Measurements from ENCODE around the gene DLGAP3.

Gene DLGAP3

GRCh38 chr1:34929853-34930701 is 627 bp upstream of the DLGAP3 start:
- no peak for DNase-seq
- in situ Hi-C loops (cut with HindIII; ENCODE audit: low pct_ligation_motif_present, low pct_unique_long_range_greater_than_20kb, low sequenced_read_pairs): no loop called here

GRCh38 chr1:34928699-34929496 is 552 bp downstream of the DLGAP3 start:
- in situ Hi-C loops (cut with HindIII; ENCODE audit: low pct_ligation_motif_present, low pct_unique_long_range_greater_than_20kb, low sequenced_read_pairs): no loop called here
- no peak for DNase-seq

GRCh38 chr1:34928066-34928696 is 1.3 kb downstream of the DLGAP3 start:
- in situ Hi-C loops (cut with HindIII; ENCODE audit: low pct_ligation_motif_present, low pct_unique_long_range_greater_than_20kb, low sequenced_read_pairs): no loop called here
- no peak for DNase-seq

GRCh38 chr1:34927316-34927715 is 2.1 kb downstream of the DLGAP3 start:
- no peak for DNase-seq
- in situ Hi-C loops (cut with HindIII; ENCODE audit: low pct_ligation_motif_present, low pct_unique_long_range_greater_than_20kb, low sequenced_read_pairs): no loop called here

GRCh38 chr1:34926894-34927293 is 2.6 kb downstream of the DLGAP3 start:
- no peak for DNase-seq
- in situ Hi-C loops (cut with HindIII; ENCODE audit: low pct_ligation_motif_present, low pct_unique_long_range_greater_than_20kb, low sequenced_read_pairs): no loop called here

GRCh38 chr1:34926156-34926555 is 3.3 kb downstream of the DLGAP3 start:
- no peak for DNase-seq
- in situ Hi-C loops (cut with HindIII; ENCODE audit: low pct_ligation_motif_present, low pct_unique_long_range_greater_than_20kb, low sequenced_read_pairs): no loop called here

- DNase-seq: no peak
- in situ Hi-C loops (cut with HindIII; ENCODE audit: low pct_ligation_motif_present, low pct_unique_long_range_greater_than_20kb, low sequenced_read_pairs): no loop called here
Observed at GRCh38 chr1:34925730-34926129, 3.7 kb downstream of the DLGAP3 start.

- in situ Hi-C loops (cut with HindIII; ENCODE audit: low pct_ligation_motif_present, low pct_unique_long_range_greater_than_20kb, low sequenced_read_pairs): no loop called here
- peak; percentile 65 for DNase-seq
Observed at GRCh38 chr1:34924759-34925555, 4.5 kb downstream of the DLGAP3 start.

GRCh38 chr1:34923490-34923889 is 6.0 kb downstream of the DLGAP3 start:
- in situ Hi-C loops (cut with HindIII; ENCODE audit: low pct_ligation_motif_present, low pct_unique_long_range_greater_than_20kb, low sequenced_read_pairs): no loop called here
- DNase-seq: no peak

- DNase-seq: no peak
- in situ Hi-C loops (cut with HindIII; ENCODE audit: low pct_ligation_motif_present, low pct_unique_long_range_greater_than_20kb, low sequenced_read_pairs): no loop called here
Observed at GRCh38 chr1:34918977-34919561, 10.4 kb downstream of the DLGAP3 start.

- DNase-seq: no peak
- in situ Hi-C loops (cut with HindIII; ENCODE audit: low pct_ligation_motif_present, low pct_unique_long_range_greater_than_20kb, low sequenced_read_pairs): no loop called here
Observed at GRCh38 chr1:34918386-34918976, 11.0 kb downstream of the DLGAP3 start.

- in situ Hi-C loops (cut with HindIII; ENCODE audit: low pct_ligation_motif_present, low pct_unique_long_range_greater_than_20kb, low sequenced_read_pairs): no loop called here
- no peak for DNase-seq
Observed at GRCh38 chr1:34917017-34917416, 12.4 kb downstream of the DLGAP3 start.

- DNase-seq: no peak
- in situ Hi-C loops (cut with HindIII; ENCODE audit: low pct_ligation_motif_present, low pct_unique_long_range_greater_than_20kb, low sequenced_read_pairs): no loop called here
Observed at GRCh38 chr1:34916104-34916503, 13.3 kb downstream of the DLGAP3 start.

GRCh38 chr1:34915521-34915920 is 13.9 kb downstream of the DLGAP3 start:
- in situ Hi-C loops (cut with HindIII; ENCODE audit: low pct_ligation_motif_present, low pct_unique_long_range_greater_than_20kb, low sequenced_read_pairs): no loop called here

GRCh38 chr1:34914958-34915357 is 14.5 kb downstream of the DLGAP3 start:
- no peak for DNase-seq
- in situ Hi-C loops (cut with HindIII; ENCODE audit: low pct_ligation_motif_present, low pct_unique_long_range_greater_than_20kb, low sequenced_read_pairs): no loop called here

More at GRCh38 chr1:34915521-34915920, 13.9 kb downstream of the DLGAP3 start:
- DNase-seq: no peak

GRCh38 chr1:34911465-34911864 is 18.0 kb downstream of the DLGAP3 start:
- DNase-seq: no peak
- in situ Hi-C loops (cut with HindIII; ENCODE audit: low pct_ligation_motif_present, low pct_unique_long_range_greater_than_20kb, low sequenced_read_pairs): no loop called here

- in situ Hi-C loops (cut with HindIII; ENCODE audit: low pct_ligation_motif_present, low pct_unique_long_range_greater_than_20kb, low sequenced_read_pairs): no loop called here
- no peak for DNase-seq
Observed at GRCh38 chr1:34910425-34910824, 19.0 kb downstream of the DLGAP3 start.

GRCh38 chr1:34908369-34908768 is 21.1 kb downstream of the DLGAP3 start:
- in situ Hi-C loops (cut with HindIII; ENCODE audit: low pct_ligation_motif_present, low pct_unique_long_range_greater_than_20kb, low sequenced_read_pairs): no loop called here
- DNase-seq: no peak
